Hair follicular keratinocyte (primary cell): Measurements from ENCODE around the gene SMIM5. TPM values are rescaled to one million over a fixed set of nuclear protein-coding genes. Genes with fewer than 3 reads are reported as not detected.

Experiments used
- total RNA-seq: library from RNA; depleted of rRNA; stranded (reverse); fragments of >200 nt; gene quantifications from 2 replicates; pipeline ENCODE4 v1.2.3, GENCODE V29; 2015

The SMIM5 gene, protein sequence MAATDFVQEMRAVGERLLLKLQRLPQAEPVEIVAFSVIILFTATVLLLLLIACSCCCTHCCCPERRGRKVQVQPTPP
- not detected in 2 replicates for total RNA-seq

DNA sequence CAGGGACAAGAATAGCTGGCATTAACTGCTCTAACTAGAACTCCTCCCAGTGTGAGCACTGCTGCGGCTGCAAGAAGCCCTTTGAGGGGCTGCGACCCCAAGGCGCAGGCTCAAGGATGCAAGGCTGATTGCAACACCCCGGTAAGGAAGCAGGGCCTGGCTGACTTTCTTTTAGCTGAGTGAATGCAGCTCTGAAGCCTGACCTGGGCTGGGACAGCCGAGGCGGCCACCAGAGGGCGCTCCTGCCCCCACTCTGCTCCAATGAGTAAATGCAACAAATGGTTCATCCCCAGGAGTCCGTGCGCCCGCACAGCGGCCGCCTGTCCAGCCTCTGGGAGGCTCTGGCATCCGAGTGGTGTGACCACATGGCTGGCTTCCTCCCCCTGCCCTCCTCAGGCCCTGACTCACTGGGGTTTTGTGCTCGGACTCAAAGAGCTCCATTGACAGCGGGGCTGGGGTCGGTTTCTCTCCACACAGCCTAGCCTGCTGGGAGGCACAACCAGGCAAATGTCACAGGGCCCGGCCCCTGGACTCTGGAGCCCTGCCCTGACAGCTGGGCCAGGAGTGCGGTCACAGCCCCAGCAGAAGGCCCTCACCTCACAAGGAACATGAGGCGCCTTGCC is at the start of gene SMIM5:
Gene SMIM5 (plus strand): TSS at position 572 of the 623 bp plus-strand sequence. CDS start 6,768 bp downstream, outside the sequence.

DNA sequence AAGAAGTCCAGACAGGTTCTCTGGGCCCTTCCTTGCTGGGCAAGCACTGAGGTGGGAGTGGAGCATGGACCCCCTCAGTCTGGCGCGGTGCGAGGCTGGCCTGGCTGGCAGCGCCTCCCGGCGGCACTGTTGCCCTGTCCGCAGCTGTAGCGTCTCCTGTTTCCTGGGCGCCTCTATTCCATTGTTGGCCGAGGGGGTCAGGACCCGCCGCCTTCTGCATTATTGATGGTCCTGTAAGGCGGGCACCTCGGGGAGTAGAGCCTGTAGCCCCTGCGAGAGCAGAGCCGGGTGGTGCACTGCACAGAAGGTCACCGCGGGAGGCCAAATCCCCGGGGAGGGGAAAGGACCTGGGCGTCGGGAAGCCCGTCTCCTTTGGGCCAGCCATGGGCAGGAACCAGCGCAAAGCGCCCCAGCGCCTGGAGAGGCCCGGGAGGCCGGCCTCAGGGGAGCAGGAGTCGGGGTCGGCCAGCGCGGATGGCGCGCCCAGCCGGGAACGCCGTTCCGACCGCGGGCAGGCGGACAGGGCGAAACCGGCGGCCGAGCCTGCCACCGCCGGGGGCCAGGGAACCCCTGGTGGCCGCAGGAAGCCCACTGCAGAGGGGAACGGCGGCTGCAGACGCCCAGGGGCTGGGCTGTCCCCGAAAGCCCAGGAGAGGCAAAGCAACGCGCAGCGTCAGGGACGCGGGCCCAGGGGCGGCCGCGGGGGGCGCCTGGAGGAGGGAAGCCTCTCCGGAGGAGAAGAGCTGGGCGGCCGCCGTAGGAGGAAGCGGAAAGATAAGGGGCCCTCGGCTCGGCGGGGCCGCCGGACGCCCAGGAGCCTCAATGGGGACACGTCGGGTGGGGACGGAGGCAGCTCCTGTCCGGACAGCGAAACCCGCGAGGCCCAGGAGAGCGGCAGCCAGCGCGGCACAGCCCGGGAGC is 45.3 kb upstream of the SMIM5 start, which contains the start of gene MYO15B:
Gene MYO15B (plus strand): TSS at position 126 of the 921 bp plus-strand sequence. CDS start 258 bp downstream, at position 384.

DNA sequence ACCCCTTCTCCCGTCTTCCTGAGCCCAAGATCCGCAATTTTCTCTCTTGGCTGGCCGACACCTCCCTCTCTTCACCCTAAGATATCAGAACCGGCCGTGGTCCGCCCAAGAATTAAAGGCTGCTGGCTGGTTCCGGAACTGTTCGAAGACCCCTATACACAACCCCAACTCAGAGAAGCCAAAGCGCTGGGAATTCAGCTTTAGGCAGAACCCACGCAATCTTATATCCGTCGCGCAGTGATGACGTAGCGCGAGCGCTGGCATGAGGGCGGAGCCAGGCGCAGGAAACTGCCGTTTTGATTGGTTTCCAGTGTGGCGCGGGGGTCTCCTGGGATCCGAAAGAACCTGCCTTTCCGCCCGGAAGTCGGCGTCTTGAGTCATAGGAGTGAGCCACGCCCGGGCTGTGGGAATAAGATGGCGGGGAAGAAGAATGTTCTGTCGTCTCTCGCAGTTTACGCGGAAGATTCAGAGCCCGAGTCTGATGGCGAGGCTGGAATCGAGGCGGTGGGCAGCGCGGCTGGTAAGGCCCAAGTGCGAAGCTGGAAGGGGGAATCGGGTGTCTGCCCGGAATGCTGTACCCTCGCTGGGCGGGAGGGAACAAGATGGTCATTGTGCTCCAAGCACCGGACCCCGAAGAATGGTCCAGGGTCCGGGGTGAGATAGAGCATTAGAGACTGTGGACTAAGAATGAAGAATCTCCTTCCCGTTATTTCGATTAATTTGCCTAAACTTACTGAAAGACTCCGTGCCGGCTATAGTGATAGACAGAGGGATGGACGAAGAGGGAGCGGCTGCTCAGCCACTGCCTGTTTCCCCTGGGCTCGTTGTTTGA is 33.9 kb downstream of the SMIM5 start, which contains the start of the genes RECQL5 and SAP30BP:
Gene RECQL5 (minus strand): TSS at position 196 of the 832 bp plus-strand sequence. CDS start 597 bp downstream, outside the sequence.
Gene SAP30BP (plus strand): TSS at position 380 of the 832 bp plus-strand sequence. CDS start 35 bp downstream, at position 415.

Other genes starting within 250 kb of the SMIM5 start
- gene GRB2, start 227.8 kb upstream of the SMIM5 start, total RNA-seq: 49.9 and 83.7 TPM in 2 replicates
- 38.7 and 41.3 TPM in 2 replicates for gene TMEM94, start 176.8 kb upstream of the SMIM5 start, total RNA-seq
- 6.3 and 9.5 TPM in 2 replicates for gene CASKIN2, start 117.9 kb upstream of the SMIM5 start, total RNA-seq
- gene TSEN54, start 116.9 kb upstream of the SMIM5 start, total RNA-seq: 28.5 and 36.9 TPM in 2 replicates
- gene LLGL2, start 107.7 kb upstream of the SMIM5 start, total RNA-seq: 14.5 and 14.7 TPM in 2 replicates
- 1.2 and 6.9 TPM in 2 replicates for gene MYO15B, start 45.6 kb upstream of the SMIM5 start, total RNA-seq
- gene RECQL5, start 33.7 kb downstream of the SMIM5 start, total RNA-seq: 13.2 and 17.3 TPM in 2 replicates
- gene SAP30BP, start 33.9 kb downstream of the SMIM5 start, total RNA-seq: 50.4 and 65.7 TPM in 2 replicates
- 1,334 and 1,928 TPM in 2 replicates for gene ITGB4, start 88.0 kb downstream of the SMIM5 start, total RNA-seq
- gene GALK1, start 131.8 kb downstream of the SMIM5 start, total RNA-seq: 11.1 TPM in 2 replicates
- gene UNK, start 151.4 kb downstream of the SMIM5 start, total RNA-seq: 12.9 and 21.5 TPM in 2 replicates
- gene UNC13D, start 211.0 kb downstream of the SMIM5 start, total RNA-seq: 0.87 and 1.2 TPM in 2 replicates
- 43.7 and 62.4 TPM in 2 replicates for gene WBP2, start 221.9 kb downstream of the SMIM5 start, total RNA-seq
- 40.9 and 68.3 TPM in 2 replicates for gene TRIM47, start 245.1 kb downstream of the SMIM5 start, total RNA-seq